AG04449 (cell line): ENCODE measurements around the gene JOSD2.

Experiments used
- CTCF ChIA-PET: fragments of 350-600 bp; formaldehyde crosslinking; extraction: SDS; loops from one replicate; lab custom pipeline; 2021; ENCODE audit warnings: antibody characterized with exemption; lab: Yijun Ruan, JAX
- POLR2A ChIA-PET: fragments of 400-600, 350-600 bp; formaldehyde crosslinking; extraction: SDS; loops from one replicate; lab custom pipeline; 2020; ENCODE audit warnings: antibody characterized with exemption, inconsistent platforms; lab: Yijun Ruan, JAX
- DNase-seq: peaks from one replicate; pipeline ENCODE4 v3.0.0-alpha.2; 2010; ENCODE audit warnings: low read depth, low spot score
- H3K4me3 ChIP-seq: 2 replicates; pipeline ENCODE4 v1.5.1; 2011; ENCODE audit warnings: low read depth, mild to moderate bottlenecking, control low read depth, low read length
- TF ChIP-seq, protein P1 (sequence below): IDR thresholded peaks from one replicate; pipeline ENCODE4 v1.5.1; 2011; ENCODE audit warnings: mild to moderate bottlenecking, moderate library complexity, low read length, control low read depth, inconsistent platforms; ENCODE audit not compliant: insufficient read depth; ENCODE audit errors: missing control alignments

Gene JOSD2

DNA sequence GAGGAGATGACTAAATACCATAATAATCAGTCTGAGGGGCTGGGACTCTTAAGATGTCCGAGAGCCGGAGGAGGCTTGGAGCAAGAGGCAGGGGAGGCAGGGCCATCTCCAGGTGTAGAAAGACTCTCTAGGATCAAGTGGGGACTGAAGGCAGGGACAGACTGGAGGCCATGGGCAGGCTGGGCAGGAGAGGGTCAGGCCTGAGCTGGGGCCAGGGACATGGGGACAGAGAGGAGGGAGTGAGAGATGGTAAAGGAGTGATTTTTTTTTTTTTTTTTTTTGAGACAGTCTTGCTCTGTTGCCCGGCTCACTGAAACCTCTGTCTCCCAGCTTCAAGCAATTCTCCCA, 2.2 kb downstream of the JOSD2 start:
- TF ChIP-seq, protein P1, sequence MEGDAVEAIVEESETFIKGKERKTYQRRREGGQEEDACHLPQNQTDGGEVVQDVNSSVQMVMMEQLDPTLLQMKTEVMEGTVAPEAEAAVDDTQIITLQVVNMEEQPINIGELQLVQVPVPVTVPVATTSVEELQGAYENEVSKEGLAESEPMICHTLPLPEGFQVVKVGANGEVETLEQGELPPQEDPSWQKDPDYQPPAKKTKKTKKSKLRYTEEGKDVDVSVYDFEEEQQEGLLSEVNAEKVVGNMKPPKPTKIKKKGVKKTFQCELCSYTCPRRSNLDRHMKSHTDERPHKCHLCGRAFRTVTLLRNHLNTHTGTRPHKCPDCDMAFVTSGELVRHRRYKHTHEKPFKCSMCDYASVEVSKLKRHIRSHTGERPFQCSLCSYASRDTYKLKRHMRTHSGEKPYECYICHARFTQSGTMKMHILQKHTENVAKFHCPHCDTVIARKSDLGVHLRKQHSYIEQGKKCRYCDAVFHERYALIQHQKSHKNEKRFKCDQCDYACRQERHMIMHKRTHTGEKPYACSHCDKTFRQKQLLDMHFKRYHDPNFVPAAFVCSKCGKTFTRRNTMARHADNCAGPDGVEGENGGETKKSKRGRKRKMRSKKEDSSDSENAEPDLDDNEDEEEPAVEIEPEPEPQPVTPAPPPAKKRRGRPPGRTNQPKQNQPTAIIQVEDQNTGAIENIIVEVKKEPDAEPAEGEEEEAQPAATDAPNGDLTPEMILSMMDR: no peak
- ChIA-PET POLR2A (no interaction called here), CTCF (interaction anchor here (0.6 to 1.3 kb wide), 3 partner anchors 104 to 152 kb away, joined by 3 read pairs; no protein-coding TSS in a partner anchor)
- DNase-seq: no peak
- H3K4me3 ChIP-seq: no peak overlapping the region

DNA sequence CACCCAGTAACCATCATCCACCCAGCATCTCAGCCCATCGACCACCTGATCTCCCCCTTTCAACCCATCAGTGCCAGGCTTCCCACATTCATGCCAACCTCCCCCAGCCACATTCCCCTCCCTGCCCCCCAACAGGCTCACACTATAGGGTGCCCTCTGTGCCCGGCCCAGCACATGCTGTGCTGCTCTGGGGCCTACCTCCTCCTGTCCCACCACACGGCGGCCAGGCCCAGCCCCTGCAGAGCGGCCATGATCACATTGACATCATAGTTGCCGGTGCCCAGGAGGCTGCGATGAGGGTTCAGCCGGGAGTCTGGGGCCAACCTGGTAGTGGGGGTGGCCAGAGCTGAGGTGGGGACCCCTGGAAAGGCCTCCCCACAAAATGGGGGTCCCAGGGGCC, 3.6 kb downstream of the JOSD2 start:
- ChIA-PET POLR2A (no interaction called here), CTCF (no interaction called here)
- DNase-seq: no peak
- TF ChIP-seq, protein P1: no peak
- H3K4me3 ChIP-seq: no peak overlapping the region

DNA sequence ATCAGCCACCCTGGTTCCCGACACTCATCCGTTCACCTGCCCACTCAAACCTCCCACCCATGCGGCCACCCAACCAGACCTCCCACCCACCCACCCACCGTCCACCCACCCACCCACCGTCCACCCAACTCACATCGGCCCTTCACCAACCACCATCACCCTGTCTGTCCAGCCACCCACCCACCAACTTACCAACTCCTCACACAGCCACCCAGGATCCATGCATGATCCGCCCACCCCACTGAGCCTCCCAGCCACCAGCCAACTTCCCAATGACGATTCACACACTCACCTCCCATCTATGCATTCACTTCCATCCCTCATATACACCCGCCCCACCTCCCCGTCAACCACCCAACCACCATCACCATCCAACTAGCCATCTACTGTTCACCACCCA, 4.3 kb downstream of the JOSD2 start:
- H3K4me3 ChIP-seq: no peak overlapping the region
- ChIA-PET CTCF (no interaction called here), POLR2A (no interaction called here)
- TF ChIP-seq, protein P1: no peak
- DNase-seq: no peak

DNA sequence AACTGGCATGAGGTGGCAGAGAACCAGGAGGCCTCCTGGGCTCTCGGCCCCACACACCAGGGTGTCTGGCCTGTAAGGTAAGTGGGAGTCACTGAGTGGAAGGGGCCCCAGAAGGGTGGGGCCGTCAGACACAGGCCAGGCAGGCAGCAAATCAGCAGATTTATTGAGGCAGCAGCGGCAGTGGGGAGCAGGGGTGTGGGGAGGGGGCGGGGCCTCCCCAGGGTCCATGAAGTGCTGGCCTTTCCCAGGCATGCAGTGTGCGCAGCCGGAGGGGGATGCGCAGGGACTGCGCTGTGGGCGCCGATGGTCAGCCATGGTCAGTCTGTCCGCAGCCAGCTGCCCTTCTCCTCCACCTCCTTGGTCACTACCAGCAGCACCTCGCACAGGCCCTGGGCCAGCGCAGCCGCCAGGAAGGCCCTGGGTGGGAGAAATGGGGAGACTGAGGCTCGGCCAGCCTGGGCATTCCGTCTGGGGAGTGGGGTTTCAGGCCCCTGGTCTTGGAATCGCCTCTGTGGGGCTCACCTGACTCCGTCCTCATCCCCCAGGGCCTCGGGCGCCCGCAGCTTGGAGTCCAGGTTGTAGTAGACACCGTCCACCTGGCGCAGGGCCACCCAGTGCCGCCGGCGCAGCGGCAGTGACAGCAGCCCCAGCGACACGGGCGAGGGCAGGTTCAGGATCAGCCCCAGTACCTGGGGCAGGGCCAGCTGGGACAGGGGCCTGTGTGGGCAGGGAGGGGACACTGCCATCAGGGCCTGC, 5.0 kb downstream of the JOSD2 start:
- TF ChIP-seq, protein P1: no peak
- H3K4me3 ChIP-seq: no peak overlapping the region
- DNase-seq: no peak
- CTCF ChIA-PET: no interaction called here
- POLR2A ChIA-PET: no interaction called here

DNA sequence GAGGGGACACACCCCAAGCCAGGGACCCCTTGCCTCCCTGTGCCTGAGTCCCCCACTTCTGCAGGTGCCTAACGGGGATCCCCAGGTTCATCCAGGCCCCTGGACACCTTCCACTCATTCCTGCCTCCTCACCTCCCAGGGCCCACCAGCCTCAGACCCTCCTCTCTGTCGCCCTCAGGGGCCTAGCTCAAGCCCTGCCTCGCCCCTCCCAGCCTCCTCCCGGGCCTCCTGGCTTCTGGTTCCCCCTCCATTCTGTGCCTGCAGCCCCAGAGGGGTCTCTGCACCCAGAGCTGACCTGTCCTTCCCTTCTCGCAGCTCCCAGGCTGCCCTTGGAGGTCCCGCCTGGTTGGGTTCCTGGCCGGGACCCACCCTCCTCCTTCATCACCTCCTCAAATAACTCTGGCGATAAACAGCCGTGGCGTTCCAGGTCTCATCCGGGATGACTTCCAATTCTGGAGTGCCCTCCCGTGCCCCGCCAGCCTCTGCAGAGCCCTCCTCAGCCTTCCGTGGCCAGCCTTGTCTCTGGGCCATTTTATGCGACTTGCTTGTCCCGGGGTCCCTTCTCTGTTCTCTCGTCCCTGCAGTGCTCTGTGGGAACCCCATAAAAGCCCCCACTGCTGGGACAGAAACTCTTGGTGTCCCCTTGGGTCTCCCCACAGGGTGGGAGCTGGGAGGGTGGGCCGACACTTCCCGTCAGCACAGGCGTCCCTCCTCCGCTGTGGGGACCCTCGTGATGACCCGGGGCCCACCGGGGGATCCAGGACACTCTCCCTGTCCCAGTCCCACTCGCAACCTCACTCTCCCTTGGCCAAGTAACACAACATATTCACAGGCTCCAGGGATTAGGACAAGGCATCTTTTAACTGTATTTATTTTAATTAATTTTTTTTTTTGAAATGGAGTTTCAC, 9.2 kb downstream of the JOSD2 start:
- no peak overlapping the region for H3K4me3 ChIP-seq
- POLR2A ChIA-PET: interaction anchor here (1.2 kb wide), 1 partner anchor 9 kb away, joined by 4 read pairs; the partner anchor contains the start of gene JOSD2
- TF ChIP-seq, protein P1: no peak
- CTCF ChIA-PET: no interaction called here
- DNase-seq: no peak

DNA sequence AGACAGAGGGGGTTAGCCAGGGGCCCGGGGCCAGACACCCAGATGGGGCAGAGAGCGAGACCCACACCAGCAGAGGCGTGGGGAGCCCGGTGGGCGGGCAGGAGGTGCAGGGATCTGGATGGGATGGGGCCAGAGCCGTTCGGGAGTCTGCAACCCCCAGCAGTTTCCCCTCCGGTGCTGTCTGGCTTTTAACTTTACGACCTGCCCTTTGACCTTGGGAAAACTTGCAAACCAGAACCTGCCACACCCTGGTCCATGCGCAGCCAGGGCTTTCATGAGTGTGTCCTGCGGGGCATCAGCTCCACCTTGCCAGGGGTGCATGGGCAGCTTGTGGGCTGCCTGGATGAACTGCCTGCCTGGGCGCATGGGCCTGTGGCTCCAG, 9.8 kb downstream of the JOSD2 start:
- CTCF ChIA-PET: no interaction called here
- TF ChIP-seq, protein P1: no peak
- H3K4me3 ChIP-seq: no peak overlapping the region
- DNase-seq: no peak
- POLR2A ChIA-PET: interaction anchor here (1.2 kb wide), 1 partner anchor 10 kb away, joined by 4 read pairs; the partner anchor contains the start of gene JOSD2
